Stimulated activated effector memory CD8-positive, alpha-beta T cell treated with anti-CD3 and anti-CD28 coated beads, Interleukin-12 subunit alpha, Interleukin-12 subunit beta, amount 100 ng/mL, for 72 hours (primary cell): ENCODE data around the gene DLG2.
"Not testable (repeated sequence)": the region's sequence is repeated elsewhere in the genome, so short reads cannot be mapped to it uniquely, and the experiment has no call there.

Source experiments
- ATAC-seq: fragments of 150-1000 bp; cut with Tn5 transposase; 2 replicates; pipeline ENCODE4 v1.10.0; 2021
- DNase-seq, 2 donors: peaks; one replicate each; pipeline ENCODE4 v3.0.0; 2021 to 2022; ENCODE audit warnings: low spot score in 2 of 2
- H3K27ac Mint-ChIP-seq: one replicate; pipeline ENCODE4 v1.8.0; 2022; ENCODE audit warnings: mild to moderate bottlenecking, mixed read lengths
- H3K36me3 Mint-ChIP-seq: one replicate; pipeline ENCODE4 v1.8.0; 2022; ENCODE audit warnings: mild to moderate bottlenecking, mixed read lengths
- H3K4me1 Mint-ChIP-seq: one replicate; pipeline ENCODE4 v1.8.0; 2022; ENCODE audit warnings: mixed read lengths
- H3K4me3 Mint-ChIP-seq: one replicate; pipeline ENCODE4 v1.8.0; 2022; ENCODE audit warnings: mild to moderate bottlenecking, mixed read lengths
- H3K9me3 Mint-ChIP-seq: one replicate; pipeline ENCODE4 v1.8.0; 2022; ENCODE audit warnings: mixed read lengths

DLG2 gene

DNA sequence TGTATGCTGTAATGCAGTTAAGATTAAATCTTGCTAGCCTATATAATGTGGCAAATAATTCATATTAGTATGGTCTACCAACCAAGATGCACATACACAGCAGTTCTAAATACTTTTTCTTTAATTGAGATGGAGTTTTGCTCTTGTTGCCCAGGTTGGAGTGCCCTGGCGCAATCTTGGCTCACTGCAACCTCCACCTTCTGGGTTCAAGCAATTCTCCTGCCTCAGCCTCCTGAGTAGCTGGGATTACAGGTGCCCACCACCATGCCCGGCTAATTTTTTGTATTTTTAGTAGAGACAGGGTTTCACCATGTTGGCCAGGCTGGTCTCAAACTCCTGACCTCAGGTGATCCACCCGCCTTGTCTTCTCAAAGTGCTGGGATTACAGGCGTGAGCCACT, 27.2 kb upstream of the DLG2 start:
- not testable (repeated sequence) for DNase-seq, H3K4me3 Mint-ChIP-seq, ATAC-seq, H3K27ac Mint-ChIP-seq, H3K9me3 Mint-ChIP-seq
- Mint-ChIP-seq H3K36me3 (peaks cover 97% of the 10 kb centered on the region), H3K4me1 (peaks cover 19% of the 10 kb centered on the region)

DNA sequence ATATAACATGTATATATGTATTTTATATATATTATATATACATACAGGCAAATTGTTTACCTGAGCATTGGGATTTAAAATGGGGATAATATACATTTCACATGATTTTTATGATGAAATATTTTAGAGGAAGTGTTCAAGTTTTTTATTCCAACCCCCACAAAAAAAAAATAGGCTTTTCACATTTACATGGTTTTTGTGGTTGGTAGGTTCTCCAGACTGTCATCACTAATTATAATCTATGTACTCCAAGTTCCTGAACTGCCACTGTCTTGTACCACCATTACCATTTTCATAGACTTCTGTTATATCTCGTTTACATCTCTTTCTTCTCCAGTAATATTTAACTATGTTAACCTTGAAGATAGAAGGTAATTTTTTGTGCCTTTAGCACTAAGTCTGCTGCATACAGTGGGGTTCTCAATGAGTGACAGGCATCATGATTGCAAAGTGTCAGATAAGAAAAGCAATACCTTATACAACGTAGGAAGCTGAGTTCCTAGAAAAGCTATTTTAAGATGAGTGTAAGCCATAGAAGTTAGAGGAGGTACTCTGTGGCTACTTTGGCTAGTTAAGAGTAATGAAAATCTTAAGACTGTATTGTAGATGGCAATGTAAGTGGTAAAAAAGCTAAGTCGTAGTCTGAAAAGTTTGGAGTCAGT, 25.8 kb upstream of the DLG2 start:
- ATAC-seq (no peak), DNase-seq (no peak)
- H3K27ac Mint-ChIP-seq, result no peak overlapping the region
- H3K4me1 Mint-ChIP-seq, result peaks cover 20% of the 10 kb centered on the region
- no peaks in the 10 kb centered on the region for H3K9me3 Mint-ChIP-seq
- H3K36me3 Mint-ChIP-seq, result peaks cover 86% of the 10 kb centered on the region
- H3K4me3 Mint-ChIP-seq, result no peak overlapping the region

DNA sequence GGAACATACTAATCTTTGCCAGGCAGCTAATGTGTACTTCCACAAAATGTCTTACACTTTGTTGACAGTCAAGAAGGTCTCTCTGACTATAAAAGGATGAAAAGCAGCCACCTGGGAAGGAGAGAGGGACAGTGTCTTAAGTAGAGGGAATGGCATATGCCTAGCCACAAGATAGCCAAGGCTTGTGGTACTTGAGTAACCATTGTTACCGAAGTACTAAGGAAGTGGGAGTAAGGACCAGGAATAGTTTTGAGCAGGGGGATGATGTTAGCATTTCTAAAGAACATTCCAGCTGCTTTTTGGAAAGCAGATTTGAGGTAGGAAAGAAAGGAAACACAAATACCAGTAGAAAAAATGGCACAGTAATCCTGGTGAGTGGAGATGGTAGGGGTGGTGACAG, 24.0 kb upstream of the DLG2 start:
- Mint-ChIP-seq H3K4me3 (no peak overlapping the region), H3K9me3 (no peaks in the 10 kb centered on the region), H3K36me3 (peaks cover 72% of the 10 kb centered on the region), H3K4me1 (peaks cover 25% of the 10 kb centered on the region), H3K27ac (no peak overlapping the region)
- ATAC-seq (no peak), DNase-seq (no peak)

DNA sequence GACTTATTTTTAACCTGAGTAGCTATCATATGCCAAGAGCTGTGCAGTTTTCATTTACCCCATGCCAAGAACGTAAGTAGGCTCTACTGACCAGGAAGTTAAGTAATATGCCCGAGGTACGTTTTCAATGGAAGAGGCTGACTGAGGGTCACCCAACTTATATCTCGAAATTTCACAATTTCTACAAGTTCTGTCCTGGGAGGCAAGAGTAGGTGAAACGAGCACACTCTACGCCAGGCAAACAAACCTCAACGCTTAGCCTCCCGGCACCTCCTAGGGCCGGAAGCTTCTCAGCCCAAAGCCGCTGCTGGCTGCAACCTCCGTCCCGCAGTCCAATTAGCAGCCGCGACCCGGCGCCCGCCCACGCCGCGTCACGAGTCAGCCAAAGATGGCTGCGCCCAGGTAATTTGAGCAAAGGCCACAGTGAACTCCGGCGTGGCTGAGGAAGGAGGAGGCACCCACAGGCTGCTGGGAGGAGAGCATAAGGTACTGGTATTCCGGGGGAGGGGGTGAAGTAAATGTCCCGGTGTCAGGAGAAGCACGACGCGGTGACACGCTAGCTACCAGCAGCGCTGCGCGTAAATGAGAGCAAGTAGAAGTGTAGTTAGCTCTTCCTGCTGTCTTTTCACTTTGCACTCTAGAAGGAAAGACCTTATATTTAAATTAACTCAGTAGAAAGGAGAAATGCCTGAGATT, 20.6 kb upstream of the DLG2 start, which contains the start of gene TMEM126A:
TSS of gene TMEM126A (plus strand) at position 364 of the 696 bp plus-strand sequence. CDS start 2,289 bp downstream, outside the sequence.
- DNase-seq (peak; percentile 82 to 93), ATAC-seq (peak; percentile 99)
- H3K4me1 Mint-ChIP-seq, result peaks cover 12% of the 10 kb centered on the region
- H3K4me3 Mint-ChIP-seq, result peak within 1 kb of the TSS; percentile 90
- H3K27ac Mint-ChIP-seq, result peak within 1 kb of the TSS; percentile 97
- no peaks in the 10 kb centered on the region for H3K9me3 Mint-ChIP-seq
- peaks cover 38% of the 10 kb centered on the region for H3K36me3 Mint-ChIP-seq

DNA sequence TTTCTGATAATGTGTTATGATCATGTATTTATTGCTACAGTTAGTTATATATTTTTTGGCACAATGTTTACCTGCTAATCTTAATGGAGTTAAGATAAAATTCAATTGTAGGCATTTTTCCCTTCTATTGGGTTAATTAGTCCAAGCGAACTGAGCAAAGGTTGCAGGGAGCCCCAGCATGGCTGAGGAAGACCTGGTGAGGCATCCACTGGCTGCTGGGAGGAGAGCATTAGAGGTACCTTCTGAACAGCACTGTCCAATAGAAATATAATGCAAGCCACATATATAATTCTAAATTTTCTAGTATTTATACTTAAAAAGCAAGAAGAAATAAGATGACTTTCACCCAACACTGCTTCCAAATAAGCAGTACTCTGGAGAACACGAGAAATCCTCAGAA, 19.9 kb upstream of the DLG2 start:
- peaks cover 32% of the 10 kb centered on the region for H3K36me3 Mint-ChIP-seq
- H3K9me3 Mint-ChIP-seq, result no peaks in the 10 kb centered on the region
- H3K4me3 Mint-ChIP-seq, result peak overlapping the region; percentile 90
- ATAC-seq (no peak), DNase-seq (no peak)
- H3K27ac Mint-ChIP-seq, result peak overlapping the region; percentile 97
- H3K4me1 Mint-ChIP-seq, result peaks cover 12% of the 10 kb centered on the region

DNA sequence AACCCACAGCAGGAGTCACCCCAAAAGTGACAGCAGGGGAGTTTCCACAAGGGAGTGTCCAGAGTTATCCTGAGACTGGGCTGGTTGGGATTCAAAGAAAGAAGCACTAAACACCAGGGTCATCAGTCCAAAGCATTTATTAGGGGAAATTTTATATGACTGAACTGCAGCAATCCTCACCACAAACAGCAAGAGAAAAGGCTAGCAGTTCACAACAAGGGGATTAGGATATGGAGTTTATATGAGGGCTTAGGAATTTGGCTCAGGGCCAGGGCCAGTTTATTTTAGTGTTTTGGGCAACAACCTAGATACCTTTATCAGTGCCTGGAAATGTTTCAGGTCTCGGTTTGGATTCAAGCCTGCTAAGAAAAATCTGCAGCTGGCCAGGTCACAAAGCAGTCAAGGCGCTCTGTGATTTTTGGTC, 16.1 kb upstream of the DLG2 start:
- Mint-ChIP-seq H3K27ac (no peak overlapping the region), H3K4me3 (no peak overlapping the region), H3K9me3 (no peaks in the 10 kb centered on the region), H3K4me1 (peaks cover 7% of the 10 kb centered on the region), H3K36me3 (peaks cover 7% of the 10 kb centered on the region)
- ATAC-seq (no peak), DNase-seq (no peak)

DNA sequence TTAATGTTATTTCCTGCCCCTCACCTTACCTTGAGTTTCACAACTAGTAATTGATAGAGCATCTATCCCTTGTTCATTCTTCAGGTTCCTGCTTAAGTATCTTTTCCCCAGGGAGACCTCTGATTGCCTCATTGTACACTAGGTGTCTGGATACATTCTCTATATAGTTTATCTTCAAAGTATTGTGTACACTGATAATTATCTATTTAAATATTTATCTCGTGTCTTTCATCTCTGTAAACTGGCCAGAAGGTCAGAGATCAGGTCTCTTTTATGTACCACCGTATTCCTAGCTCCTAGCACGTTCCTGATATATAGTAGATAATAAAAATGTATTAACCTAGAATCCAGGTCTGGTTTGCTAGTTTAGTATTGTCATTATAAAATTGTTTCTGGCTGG, 7.6 kb upstream of the DLG2 start:
- Mint-ChIP-seq H3K27ac (no peak overlapping the region), H3K36me3 (peaks cover 54% of the 10 kb centered on the region), H3K4me1 (peaks cover 4% of the 10 kb centered on the region), H3K9me3 (no peaks in the 10 kb centered on the region), H3K4me3 (no peak overlapping the region)
- DNase-seq, result no peak
- ATAC-seq, result no peak

DNA sequence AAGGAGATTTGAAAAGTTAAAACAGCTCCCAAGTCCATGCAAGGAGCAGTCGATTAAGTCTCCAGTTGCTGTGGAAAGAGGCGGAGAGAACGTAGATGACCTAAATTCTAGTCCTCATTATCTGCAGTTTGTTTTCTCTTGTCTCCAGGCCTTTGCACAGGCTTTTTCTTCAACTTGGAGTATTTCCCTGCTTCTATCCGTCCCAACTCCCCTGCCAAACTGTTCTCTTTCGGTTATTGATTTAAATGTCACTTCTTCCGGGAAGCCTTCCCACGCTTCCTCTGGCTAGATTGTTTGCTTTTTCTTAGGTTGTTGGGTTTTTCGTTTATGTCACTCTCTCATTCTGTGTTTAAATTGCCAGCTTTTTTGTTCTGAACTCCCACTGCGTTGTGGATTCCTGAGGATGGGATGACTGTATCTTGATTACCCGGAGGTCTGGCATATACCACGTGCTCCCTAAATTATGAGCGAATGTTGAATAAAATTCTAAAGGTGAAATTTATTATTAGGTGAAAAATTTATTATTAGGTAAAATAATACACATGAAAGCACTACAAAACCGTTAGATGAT, 1.7 kb upstream of the DLG2 start:
- peak overlapping the region; percentile 94 for H3K27ac Mint-ChIP-seq
- H3K36me3 Mint-ChIP-seq, result peaks cover 30% of the 10 kb centered on the region
- peak overlapping the region; percentile 99 for H3K4me3 Mint-ChIP-seq
- DNase-seq (no peak), ATAC-seq (peak; percentile 6)
- peaks cover 35% of the 10 kb centered on the region for H3K4me1 Mint-ChIP-seq
- no peaks in the 10 kb centered on the region for H3K9me3 Mint-ChIP-seq

DNA sequence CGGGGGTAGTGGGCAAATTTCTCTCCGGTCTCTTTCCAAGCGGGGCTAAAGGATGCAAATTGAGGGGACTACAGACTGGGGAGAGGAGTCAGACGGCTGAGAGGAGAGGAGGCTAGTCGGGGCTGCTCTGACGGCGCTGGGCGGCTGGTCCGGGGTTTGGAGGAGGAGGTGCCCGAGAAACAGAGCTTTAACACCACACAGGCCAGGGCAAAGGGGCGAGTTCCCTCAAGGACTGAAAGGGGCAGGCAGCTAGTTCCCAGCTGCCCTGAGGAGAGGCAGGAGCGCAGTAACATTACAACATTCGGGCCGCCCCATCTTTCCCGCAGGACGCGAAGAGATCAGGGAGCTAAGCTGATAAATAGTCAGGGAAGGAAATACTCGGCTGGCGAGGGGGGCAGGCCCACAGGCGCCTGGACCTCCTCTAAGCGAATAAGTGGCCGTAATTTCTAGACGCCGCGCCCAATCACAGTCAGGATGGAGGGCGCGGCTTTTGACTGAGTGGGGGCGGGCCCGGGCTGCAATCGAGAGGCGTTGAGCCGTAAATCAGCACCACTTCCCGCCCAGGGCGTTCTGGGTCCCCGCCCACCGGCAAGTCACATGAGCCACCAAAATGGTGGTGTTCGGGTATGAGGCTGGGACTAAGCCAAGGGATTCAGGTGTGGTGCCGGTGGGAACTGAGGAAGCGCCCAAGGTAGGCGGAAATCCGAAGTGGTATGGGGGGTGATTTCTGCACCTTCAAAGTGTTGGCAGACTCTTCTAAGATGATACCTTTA, 1.0 kb upstream of the DLG2 start, which contains the start of gene TMEM126B:
TSS of gene TMEM126B (plus strand) at position 596 of the 773 bp plus-strand sequence. CDS start at position 611, 15 bp downstream.
- peaks cover 35% of the 10 kb centered on the region for H3K4me1 Mint-ChIP-seq
- H3K27ac Mint-ChIP-seq, result peak within 1 kb of the TSS; percentile 94
- ATAC-seq (peak; percentile 99), DNase-seq (peak; percentile 88 to 96)
- H3K9me3 Mint-ChIP-seq, result no peaks in the 10 kb centered on the region
- peaks cover 23% of the 10 kb centered on the region for H3K36me3 Mint-ChIP-seq
- H3K4me3 Mint-ChIP-seq, result peak within 1 kb of the TSS; percentile 99

DNA sequence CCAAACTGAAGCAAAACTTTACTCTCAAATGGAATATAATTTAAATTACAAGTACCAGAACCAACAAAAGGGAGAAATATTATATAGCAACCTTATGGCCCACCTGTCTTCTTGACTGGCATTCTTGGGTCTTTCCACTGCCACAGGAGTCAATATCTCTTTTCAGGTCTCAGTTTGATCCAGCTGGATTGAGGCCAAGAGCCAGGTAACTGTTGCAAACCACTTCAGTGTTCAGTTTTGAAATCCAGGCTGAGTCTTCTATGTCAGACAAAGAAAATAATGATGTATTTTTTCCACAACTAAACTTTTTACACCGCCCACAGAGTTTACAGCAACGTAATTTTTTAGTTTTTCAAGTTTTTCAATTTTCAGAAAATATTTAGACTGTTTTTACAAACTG, 648 bp downstream of the DLG2 start:
- H3K36me3 Mint-ChIP-seq, result peaks cover 12% of the 10 kb centered on the region
- DNase-seq (no peak), ATAC-seq (no peak)
- peaks cover 35% of the 10 kb centered on the region for H3K4me1 Mint-ChIP-seq
- no peaks in the 10 kb centered on the region for H3K9me3 Mint-ChIP-seq
- no peak overlapping the region for H3K27ac Mint-ChIP-seq
- peak overlapping the region; percentile 99 for H3K4me3 Mint-ChIP-seq

DNA sequence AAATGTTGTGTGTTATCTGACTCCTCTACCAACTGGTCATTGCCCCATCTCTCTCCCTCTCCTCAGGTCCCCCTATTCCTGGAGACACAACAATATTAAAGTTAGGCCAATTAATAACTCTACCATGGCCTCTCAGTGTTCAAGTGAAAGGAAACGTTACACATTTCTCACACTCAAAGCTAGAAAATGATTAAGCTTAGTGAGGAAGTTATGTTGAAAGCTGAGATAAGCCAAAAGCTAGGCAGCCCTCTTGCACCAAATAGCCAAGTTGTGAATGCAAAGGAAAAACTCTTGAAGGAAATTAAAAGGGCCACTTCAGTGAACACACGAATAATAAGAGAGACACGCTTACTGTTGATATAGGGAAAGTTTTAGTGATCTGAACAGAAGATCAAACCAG, 6.9 kb downstream of the DLG2 start:
- peaks cover 10% of the 10 kb centered on the region for H3K4me1 Mint-ChIP-seq
- DNase-seq, result no peak
- H3K36me3 Mint-ChIP-seq, result no peaks in the 10 kb centered on the region
- no peak overlapping the region for H3K27ac Mint-ChIP-seq
- peak; percentile 40 for ATAC-seq
- no peak overlapping the region for H3K4me3 Mint-ChIP-seq
- no peaks in the 10 kb centered on the region for H3K9me3 Mint-ChIP-seq

DNA sequence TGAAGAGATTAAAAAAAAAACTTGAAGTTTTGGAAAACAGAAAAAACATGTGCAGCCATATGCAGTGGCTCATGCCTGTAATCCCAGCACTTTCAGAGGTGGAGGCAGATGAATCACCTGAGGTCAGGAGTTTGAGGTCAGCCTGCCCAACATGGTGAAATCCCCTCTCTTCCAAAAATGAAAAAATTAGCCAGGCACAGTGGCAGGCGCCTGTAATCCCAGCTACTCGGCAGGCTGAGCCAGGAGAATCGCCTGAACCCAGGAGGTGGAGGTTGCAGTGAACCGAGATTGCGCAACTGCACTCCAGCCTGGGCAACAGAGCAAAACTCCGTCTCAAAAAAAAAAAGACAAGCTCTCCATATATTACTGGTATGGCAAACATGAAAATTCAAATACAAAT, 7.6 kb downstream of the DLG2 start:
- Mint-ChIP-seq H3K4me1 (peaks cover 4% of the 10 kb centered on the region), H3K27ac (no peak overlapping the region), H3K4me3 (no peak overlapping the region), H3K36me3 (no peaks in the 10 kb centered on the region), H3K9me3 (no peaks in the 10 kb centered on the region)
- ATAC-seq (peak; percentile 46), DNase-seq (no peak)

DNA sequence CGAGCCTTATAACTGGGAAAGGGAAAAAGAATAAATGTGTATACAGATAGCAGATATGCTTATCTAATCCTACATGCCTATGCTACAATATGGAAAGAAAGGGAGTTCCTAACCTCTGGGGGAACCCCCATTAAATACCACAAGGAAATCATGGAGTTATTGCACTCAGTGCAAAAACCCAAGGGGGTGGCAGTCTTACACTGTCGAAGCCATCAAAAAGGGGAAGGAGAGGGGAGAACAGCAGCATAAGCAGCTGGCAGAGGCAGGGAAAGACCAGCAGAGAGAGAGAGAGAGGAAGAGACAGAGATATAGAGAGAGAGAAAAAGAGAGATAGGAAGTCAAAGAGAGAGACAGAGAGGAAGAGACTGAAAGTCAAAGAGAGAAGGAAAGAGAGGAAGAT, 15.5 kb downstream of the DLG2 start:
- not testable (repeated sequence) for H3K27ac Mint-ChIP-seq

DNA sequence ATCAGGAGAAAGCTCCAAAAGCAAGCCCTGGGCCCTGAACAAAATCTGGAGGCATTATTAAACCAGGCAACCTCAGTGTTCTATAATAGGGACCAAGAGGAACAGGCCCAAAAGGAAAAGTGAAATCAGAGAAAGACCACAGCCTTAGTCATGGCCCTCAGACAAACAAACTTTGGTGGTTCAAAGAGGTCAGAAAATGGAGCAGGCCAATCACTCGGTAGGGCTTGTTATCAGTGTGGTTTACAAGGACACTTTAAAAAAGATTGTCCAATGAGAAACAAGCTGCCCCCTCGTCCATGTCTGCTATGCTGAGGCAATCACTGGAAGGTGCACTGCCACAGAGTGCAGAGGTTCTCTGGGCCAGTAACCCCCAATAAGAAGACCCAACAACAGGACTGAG, 17.9 kb downstream of the DLG2 start:
- not testable (repeated sequence) for H3K36me3 Mint-ChIP-seq, H3K9me3 Mint-ChIP-seq, H3K27ac Mint-ChIP-seq, H3K4me1 Mint-ChIP-seq, H3K4me3 Mint-ChIP-seq, DNase-seq, ATAC-seq

More for the DNA sequence above, 15.5 kb downstream of the DLG2 start:
- H3K4me1 Mint-ChIP-seq, H3K36me3 Mint-ChIP-seq, DNase-seq, ATAC-seq, H3K4me3 Mint-ChIP-seq, H3K9me3 Mint-ChIP-seq: not testable (repeated sequence)

DNA sequence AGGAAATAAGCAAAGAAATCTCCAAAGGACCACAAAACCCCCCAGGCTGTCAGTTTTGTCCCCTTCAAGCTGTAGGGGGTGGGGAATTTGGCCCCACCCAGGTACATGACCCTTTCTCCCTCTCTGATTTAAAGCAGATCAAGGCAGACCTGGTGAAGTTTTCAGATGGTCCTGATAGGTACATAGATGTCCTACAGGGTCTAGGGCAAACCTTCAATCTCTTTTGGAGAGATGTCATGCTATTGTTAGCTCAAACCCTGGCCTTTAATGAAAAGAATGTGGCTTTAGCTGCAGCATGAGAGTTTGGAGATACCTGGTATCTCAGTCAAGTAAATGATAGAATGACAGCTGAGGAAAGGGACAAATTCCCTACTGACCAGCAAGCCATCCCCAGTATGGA, 18.5 kb downstream of the DLG2 start:
- H3K9me3 Mint-ChIP-seq, H3K4me1 Mint-ChIP-seq, H3K27ac Mint-ChIP-seq, H3K4me3 Mint-ChIP-seq, H3K36me3 Mint-ChIP-seq, ATAC-seq, DNase-seq: not testable (repeated sequence)
